Psoas muscle (tissue), 8 donors: ENCODE data around the gene CDH15. TPM values are rescaled to one million over a fixed set of nuclear protein-coding genes. Genes with fewer than 3 reads are reported as not detected.
A peak's percentile ranks its signal among the peaks of the same experiment; 100 is the strongest.

Experiments used
- ATAC-seq, 4 donors: fragments of 200-7000 bp; cut with Tn5 transposase; one replicate each; pipeline ENCODE4 v1.9.1; 2020; ENCODE audit warnings: moderate library complexity in 3 of 4, mild to moderate bottlenecking in 2 of 4
- DNase-seq, 2 donors: peaks; one replicate each; pipeline ENCODE4 v3.0.0-alpha.2; 2020
- H3K27ac ChIP-seq: fragments of 200-600 bp; one replicate; pipeline ENCODE4 v1.8.0; 2022
- H3K27me3 ChIP-seq, 3 donors: fragments of 200-600 bp in 1 of 3; one replicate each; pipeline versions ENCODE4 v1.6.1 to v1.8.0; 2013 to 2022; ENCODE audit warnings: low read length in 2 of 3, mild to moderate bottlenecking in 2 of 3, moderate library complexity in 1 of 3; ENCODE audit not compliant: insufficient read depth in 3 of 3
- H3K36me3 ChIP-seq, 2 donors: fragments of 200-600 bp in 1 of 2; one replicate each; pipeline versions ENCODE4 v1.6.1 to v1.8.0; 2013 to 2022; ENCODE audit warnings: low read depth in 1 of 2, mild to moderate bottlenecking in 1 of 2, moderate library complexity in 1 of 2; ENCODE audit not compliant: insufficient read depth in 1 of 2
- H3K4me1 ChIP-seq: fragments of 200-600 bp; one replicate; pipeline ENCODE4 v1.8.0; 2022
- H3K4me3 ChIP-seq: fragments of 200-600 bp; one replicate; pipeline ENCODE4 v1.8.0; 2022; ENCODE audit warnings: mild to moderate bottlenecking
- H3K9me3 ChIP-seq: fragments of 200-600 bp; one replicate; pipeline ENCODE4 v1.8.0; 2022
- CTCF ChIP-seq: fragments of 200-600 bp; IDR thresholded peaks from one replicate; pipeline ENCODE4 v1.8.0; 2022; ENCODE audit warnings: antibody characterized with exemption
- WGBS, 3 donors: extraction: QIAGEN DNeasy Blood & Tissue Kit; methylation state at CpG; one replicate each; pipeline versions ENCODE4 v1.1.6 to v1.1.7; 2013; 5-methylcytosine and 5-hydroxymethylcytosine counted together
- intact Hi-C, 2 donors: fragments of 100-400 bp; cut with DNase I; formaldehyde crosslinking; loops; one replicate each; pipeline versions ENCODE4 v1.11.0 to v1.14.2; 2022
- polyA plus RNA-seq, 3 donors: library from polyadenylated mRNA; stranded (reverse); fragments of 200-250 nt; gene quantifications; one replicate each; pipeline ENCODE4 v1.2.3, GENCODE V29; 2013
- total RNA-seq, 4 donors: library from RNA; stranded (reverse); fragmentation: NEBNext Ultra II Directional in 2 of 4; extraction: Animal tissue kit (Norgen Biotek cat#: 25700) in 2 of 4; gene quantifications; one replicate each; pipeline versions ENCODE4 v1.2.1 to v1.2.4, GENCODE V29; 2021 to 2023
- donor health status: healthy with polysubstance abuse.
- donor health status: DM: no; HTN: no; CAD: no; lungs with moderate emphysema.
- donor health status: Bipolar disorder and iron deficiency.
- donor health status: healthy.
- donor health status: DM: yes; HTN: yes; CAD: no.
- donor health status: DM: no; HTN: no; CAD: no.
- donor health status: DM: no; HTN: no; CAD: no.
- donor health status: DM: yes; HTN: yes; CAD: no.

CDH15 gene
- total and polyA plus RNA-seq, 7 donors, result 18.0 to 62.8 (median 36.7) TPM

GRCh38 chr16:89136931-89137330, 34.6 kb upstream of the CDH15 start:
- TF ChIP-seq CTCF, result no peak
- intact Hi-C loops, result no loop called here
- no peak overlapping the region for H3K4me3 ChIP-seq
- H3K9me3 ChIP-seq, result no peaks in the 10 kb centered on the region
- peaks cover 0 to 56% of the 10 kb centered on the region in 2 donors for H3K36me3 ChIP-seq
- H3K27me3 ChIP-seq, result no peaks in the 10 kb centered on the region
- no peak overlapping the region for H3K27ac ChIP-seq
- ATAC-seq (no peak), DNase-seq (peak in 1 of 2 donors; percentile 7)
- no peaks in the 10 kb centered on the region for H3K4me1 ChIP-seq
- WGBS, 3 donors, result 93 to 96% (median 95%) methylated on average over 17 of the region's 17 CpGs

- peaks cover 0 to 58% of the 10 kb centered on the region in 2 donors for H3K36me3 ChIP-seq
- DNase-seq (no peak), ATAC-seq (no peak)
- intact Hi-C loops, result no loop called here
- H3K4me3 ChIP-seq, result no peak overlapping the region
- H3K9me3 ChIP-seq, result no peaks in the 10 kb centered on the region
- 89 to 92% (median 89%) methylated on average over 24 of the region's 24 CpGs for WGBS, 3 donors
- no peaks in the 10 kb centered on the region for H3K27me3 ChIP-seq
- TF ChIP-seq CTCF, result no peak
- no peak overlapping the region for H3K27ac ChIP-seq
- H3K4me1 ChIP-seq, result no peaks in the 10 kb centered on the region
Measured at GRCh38 chr16:89137666-89138512, 33.7 kb upstream of the CDH15 start.

GRCh38 chr16:89138513-89138795, 33.1 kb upstream of the CDH15 start:
- H3K27ac ChIP-seq, result no peak overlapping the region
- intact Hi-C loops, result no loop called here
- peaks cover 0 to 58% of the 10 kb centered on the region in 2 donors for H3K36me3 ChIP-seq
- H3K4me3 ChIP-seq, result no peak overlapping the region
- ATAC-seq, result no peak
- no peaks in the 10 kb centered on the region for H3K9me3 ChIP-seq
- no peaks in the 10 kb centered on the region for H3K4me1 ChIP-seq
- H3K27me3 ChIP-seq, result no peaks in the 10 kb centered on the region
- WGBS, 3 donors, result 96% methylated on average over 7 of the region's 7 CpGs
- DNase-seq, result peak in 1 of 2 donors; percentile 9
- TF ChIP-seq CTCF, result no peak

GRCh38 chr16:89138843-89139520, 32.6 kb upstream of the CDH15 start:
- no peak for TF ChIP-seq CTCF
- no peak overlapping the region for H3K27ac ChIP-seq
- H3K9me3 ChIP-seq, result no peaks in the 10 kb centered on the region
- WGBS, 3 donors, result 85 to 91% (median 88%) methylated on average over 30 of the region's 30 CpGs
- no peaks in the 10 kb centered on the region for H3K27me3 ChIP-seq
- H3K4me1 ChIP-seq, result no peaks in the 10 kb centered on the region
- DNase-seq (peak in 1 of 2 donors; percentile 7), ATAC-seq (no peak)
- H3K4me3 ChIP-seq, result no peak overlapping the region
- intact Hi-C loops, result no loop called here
- peaks cover 0 to 57% of the 10 kb centered on the region in 2 donors for H3K36me3 ChIP-seq
